ENCODE data around the gene TNF.
"Not testable (repeated sequence)": the region's sequence is repeated elsewhere in the genome, so short reads cannot be mapped to it uniquely, and the experiment has no call there.

Gene TNF

DNA sequence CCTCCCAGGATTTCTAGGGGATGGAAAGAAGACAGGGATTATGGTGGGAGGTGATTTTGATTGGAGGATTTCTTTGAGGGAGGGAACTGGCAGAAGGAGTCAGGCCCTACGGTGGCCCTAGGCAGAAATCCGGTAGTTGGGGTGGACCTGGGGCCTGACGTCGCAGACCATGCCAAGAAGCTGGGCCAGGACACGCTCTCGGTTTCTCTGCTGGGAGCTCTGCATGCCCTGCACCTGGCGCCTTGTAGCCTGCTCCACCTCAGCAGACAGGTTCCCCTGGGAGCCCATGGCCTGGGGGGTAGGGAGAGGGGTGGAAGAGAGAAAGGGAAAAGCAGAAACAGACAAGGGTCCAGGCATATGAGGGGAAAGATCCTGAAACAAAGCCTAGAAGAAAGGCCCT is 30.1 kb upstream of the TNF start:
- no peak for DNase-seq

DNA sequence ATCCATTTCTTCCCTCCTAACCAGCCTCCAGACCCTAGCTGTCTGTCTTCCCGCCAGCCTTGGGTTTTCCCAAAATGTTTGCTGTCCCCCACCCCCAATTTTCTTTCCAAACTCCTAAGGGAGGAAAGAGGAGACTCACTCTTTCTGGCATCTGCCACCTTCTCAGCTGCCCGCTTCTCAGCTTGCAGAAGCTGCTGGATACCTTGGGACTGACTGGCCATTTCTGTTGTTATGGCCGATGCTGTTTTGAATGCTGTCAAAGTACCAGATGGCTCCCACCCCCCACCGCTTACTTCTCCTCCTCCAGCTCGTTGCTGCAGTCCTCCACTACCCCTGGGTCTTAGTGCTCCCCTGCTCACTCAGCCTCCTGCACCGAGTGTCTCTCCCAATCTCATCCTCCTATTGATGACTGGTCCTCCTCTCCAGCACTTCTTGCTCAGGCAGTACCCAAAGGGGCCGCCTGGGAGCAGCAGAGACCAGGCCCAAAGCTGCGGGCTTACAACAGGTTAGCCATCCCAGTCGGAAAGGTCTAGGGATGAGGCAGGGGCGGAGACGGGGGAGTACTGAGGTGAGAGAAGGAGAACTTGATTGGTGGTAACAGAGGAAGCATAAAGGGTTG is 28.9 kb upstream of the TNF start, which contains the start of gene ATP6V1G2:
TSS of gene ATP6V1G2 (minus strand) at position 270 of the 619 bp plus-strand sequence. CDS start at position 221, 49 bp downstream.
- DNase-seq: peak; percentile 95

DNA sequence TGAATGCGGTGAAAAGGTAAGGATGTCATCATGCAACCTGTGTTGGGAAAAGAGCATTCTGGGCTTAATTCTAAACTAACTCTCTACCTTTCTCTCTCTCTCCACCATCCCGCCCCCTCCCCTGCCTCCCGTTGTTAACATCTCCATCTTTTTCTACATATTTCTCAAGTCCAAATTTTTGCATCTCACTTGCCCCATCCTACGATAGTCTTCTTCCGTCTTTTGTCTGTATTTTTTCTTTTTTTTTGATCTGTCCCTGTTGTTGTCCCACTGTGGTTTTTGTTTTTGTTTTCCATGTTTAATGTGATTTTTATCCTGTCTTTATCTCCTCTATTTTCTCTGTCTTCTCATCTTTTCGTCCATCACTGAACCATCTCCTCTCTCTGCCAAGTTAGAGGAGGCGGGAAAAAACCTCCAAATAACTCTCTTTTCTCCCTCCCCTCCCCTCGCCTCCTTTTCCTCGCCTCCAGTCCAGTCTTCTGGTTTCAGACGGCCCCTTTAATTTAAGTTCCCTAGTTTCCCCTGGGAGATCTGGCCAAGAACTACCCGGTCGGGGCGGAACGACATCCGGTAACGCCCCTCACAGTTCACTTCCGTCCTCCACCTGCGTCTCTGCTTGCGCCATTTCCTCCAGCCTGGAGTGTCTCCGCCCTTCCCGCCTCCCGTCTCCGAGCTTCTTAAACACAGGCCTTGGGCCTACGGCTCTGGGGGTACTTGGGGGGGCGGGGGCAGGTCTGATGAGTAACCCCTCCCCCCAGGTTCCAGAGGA is 28.2 kb upstream of the TNF start, which contains the start of gene NFKBIL1:
TSS of gene NFKBIL1 (plus strand) at position 651 of the 769 bp plus-strand sequence. CDS start at position 738, 87 bp downstream.
- DNase-seq: peak; percentile 92

DNA sequence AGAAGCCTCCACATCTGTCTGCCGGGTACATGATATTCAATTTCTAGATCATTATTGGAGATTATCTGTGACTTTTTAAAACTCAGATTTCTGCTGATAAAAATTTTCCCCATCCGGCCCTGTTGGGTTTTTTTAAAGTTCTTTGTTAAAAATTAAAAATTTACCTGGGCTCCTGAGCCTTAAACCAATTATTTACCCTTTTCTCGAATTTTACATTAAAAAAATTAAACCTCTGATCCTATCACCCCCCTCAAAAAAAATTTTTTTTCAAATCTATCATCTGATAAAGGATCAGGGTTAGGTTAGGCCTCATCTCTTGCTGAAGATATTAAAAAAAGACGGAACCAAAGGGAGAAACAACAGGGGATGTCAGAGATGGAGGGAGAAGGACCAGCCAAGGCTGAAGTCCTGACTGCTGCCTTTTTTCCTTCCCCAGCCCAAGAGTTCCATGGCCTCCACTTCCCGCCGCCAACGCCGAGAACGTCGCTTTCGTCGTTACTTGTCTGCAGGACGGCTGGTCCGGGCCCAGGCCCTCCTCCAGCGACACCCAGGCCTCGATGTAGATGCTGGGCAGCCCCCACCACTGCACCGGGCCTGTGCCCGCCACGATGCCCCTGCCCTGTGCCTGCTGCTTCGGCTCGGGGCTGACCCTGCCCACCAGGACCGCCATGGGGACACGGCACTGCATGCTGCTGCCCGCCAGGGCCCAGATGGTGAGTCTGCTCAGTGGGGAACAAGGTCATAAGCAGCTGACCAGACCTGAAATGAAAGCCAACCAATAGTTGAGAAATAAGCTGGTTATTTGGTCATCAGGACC is 27.4 kb upstream of the TNF start:
- no peak for DNase-seq

DNA sequence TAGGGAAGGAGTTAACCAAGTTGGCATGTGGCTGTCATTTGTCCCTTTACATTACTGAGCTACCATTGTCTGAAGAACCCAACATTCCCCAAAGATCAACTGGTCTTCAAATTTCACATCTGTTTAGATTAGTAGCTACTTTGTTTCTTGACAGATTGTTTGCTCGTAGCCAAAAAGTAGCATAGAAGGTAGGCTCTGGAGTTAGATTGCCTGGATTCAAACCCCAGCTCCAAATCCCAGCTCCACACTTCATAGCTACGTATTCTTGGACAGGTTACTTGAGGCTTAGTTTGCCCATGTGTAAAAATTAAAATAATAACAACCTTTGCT is 26.9 kb upstream of the TNF start:
- DNase-seq: no peak

DNA sequence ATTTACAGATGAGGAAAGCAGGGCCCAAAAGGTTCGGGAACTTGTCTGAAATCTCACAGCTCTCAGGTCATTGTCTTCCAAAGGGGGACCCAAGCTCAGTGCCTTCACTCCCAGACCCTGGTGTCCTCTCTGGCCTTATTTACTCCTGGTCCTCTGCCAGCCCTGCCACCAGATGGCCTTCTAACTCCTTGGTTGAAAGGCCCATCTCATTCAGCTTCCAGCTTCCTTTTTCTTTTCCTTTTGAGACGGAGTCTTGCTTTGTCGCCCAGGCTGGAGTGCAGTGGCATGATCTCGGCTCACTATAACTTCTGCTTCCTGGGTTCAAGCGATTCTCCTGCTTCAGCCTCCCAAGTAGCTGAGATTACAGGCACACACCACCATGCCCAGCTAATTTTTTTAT is 24.0 kb upstream of the TNF start:
- not testable (repeated sequence) for DNase-seq

DNA sequence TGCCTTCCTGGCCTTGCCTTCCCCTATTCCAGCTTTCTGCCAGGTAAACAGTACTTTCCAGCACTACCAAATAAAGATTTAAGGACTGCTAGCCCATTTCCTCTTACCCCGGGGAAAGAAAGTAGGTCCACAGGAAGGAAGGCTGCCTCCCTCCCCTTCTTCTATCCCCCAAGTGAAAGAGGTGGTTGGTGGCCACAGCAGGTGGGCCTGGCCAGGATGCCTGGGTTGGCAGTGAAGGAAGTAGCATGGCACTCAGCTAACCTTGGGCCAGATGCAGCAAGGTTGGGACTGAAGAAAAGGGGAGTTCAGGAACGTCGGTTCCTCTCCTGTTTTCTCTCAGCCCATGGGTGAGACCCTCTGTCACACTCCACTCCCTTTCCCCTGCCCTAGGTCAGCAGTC is 19.1 kb upstream of the TNF start:
- DNase-seq: no peak

DNA sequence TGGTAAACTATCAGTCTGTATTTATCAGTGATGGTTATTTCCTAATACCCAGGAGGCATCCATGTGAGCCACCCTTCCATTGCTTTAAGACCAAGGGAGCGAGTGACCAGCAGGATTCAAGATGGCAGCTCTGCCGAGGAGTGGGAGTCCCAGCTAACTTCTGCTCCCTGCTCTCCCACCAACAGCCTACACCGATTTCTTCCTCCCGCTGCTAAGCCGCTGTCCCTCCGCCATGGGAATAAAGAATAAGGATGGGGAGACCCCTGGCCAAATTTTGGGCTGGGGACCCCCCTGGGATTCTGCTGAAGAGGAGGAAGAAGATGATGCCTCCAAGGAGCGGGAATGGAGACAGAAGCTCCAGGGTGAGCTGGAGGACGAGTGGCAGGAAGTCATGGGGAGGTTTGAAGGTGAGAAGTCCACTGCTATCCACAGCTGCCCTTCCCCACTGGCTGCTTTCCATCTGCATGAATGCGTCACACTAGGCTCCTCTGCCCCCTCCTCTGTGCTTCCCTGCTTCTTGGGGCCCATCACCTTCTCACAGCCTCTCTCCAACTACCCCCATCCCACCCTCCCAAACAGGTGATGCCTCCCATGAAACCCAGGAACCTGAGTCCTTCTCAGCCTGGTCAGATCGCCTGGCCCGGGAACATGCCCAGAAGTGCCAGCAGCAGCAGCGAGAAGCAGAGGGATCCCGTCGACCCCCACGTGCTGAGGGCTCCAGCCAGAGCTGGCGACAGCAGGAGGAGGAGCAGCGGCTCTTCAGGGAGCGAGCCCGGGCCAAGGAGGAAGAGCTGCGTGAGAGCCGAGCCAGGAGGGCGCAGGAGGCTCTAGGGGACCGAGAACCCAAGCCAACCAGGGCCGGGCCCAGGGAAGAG is 17.7 kb upstream of the TNF start:
- DNase-seq: no peak

DNA sequence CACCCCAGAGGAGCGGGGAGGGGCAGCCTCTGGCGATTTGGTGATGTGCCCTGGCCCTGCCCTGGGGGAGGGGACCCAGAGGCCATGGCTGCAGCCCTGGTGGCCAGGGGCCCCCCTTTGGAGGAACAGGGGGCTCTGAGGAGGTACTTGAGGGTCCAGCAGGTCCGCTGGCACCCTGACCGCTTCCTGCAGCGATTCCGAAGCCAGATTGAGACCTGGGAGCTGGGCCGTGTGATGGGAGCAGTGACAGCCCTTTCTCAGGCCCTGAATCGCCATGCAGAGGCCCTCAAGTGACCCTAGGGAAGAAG is 17.1 kb upstream of the TNF start:
- DNase-seq: no peak

DNA sequence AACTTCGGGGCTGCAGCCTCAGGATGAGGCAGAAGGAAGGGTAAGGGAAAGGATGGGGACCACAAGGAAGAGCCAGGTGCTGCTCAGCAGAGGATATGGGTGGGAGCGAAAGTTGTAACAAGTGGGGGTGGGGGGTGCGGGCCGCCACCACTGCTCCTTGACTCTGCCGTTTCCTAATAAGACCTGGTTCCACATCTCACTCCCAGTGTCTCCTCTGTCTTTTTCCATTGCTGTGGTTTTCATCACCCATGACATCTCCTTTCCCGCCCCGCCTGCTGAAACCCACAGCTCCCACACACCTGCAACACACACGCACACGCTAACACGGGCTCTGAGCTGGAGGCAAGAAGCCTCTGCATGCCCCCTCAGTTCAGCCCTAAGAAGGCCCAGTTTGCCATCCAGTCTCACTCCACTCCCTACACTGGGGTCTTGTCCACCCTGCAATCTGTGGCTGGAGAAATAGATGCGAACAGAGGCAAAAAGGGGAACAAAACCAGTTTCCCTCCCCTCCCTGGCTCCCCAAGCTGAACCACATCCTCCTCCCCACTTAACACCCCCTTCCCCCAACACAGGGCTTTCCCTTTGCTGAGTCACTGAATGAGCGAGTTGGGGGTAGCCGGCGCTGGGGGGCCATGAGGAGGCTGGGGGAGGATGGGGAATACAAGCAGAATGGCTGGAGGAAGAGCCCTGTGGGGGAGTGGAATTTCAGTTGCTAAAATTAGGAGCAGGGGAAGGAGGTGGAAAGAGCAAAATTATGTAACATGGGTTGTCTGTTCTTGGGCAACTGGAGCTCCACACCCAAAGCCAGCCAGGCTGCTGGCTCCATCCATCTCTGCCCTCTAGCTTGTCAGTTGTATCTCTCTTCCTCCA is 16.5 kb upstream of the TNF start:
- DNase-seq: no peak

DNA sequence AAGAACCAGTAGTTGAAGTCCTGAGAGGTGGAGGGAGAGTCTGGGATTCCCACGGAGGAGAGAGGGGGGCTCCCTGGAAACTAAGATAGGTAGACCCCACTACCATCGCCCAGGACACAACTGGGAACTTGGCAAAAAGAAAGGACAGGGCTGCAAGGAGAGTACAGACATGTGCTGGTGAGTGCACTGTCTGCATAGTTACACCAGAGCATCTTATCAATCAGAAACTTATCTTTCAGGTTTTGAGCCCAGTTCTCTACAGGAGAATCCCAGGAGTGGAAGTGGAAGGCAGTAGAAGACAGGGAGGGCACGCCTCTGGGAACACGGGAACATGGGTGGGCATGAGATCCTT is 15.8 kb upstream of the TNF start:
- no peak for DNase-seq

DNA sequence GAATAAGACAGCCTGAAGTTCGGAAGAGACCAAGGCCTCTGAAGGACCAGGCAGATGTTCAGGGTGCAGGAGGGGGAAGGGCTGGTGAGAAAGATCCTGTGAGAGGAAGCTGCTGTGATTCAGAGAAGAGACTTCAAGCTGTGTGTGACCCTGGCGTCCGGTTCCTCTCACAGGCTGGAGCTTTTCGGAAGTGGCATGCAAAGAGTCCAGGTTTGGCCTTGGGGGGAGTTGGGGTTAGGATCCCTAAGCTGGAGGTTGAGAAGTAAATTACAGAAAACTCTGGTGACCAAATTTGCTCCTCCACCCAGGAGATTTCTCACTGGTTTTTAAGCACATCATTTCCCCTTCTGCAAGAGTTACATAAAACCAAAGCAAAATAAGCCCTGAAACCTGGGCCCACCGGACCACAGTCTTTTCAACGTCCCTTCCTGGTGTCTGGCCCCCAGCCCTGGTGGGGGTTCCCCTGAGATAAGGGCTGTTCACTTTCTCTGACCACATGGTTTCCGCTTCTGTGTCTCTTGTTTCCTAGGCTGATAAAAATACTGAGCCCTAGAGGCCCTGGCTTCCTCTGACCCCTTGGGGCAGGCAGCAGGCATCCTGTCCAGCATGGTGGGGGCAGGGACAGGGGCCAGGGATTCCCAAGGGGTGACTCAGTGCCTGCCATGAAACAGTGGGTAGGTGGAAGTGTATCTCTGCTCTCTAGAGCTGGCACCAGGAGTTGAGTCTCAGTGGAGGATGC is 15.2 kb upstream of the TNF start:
- DNase-seq: no peak

DNA sequence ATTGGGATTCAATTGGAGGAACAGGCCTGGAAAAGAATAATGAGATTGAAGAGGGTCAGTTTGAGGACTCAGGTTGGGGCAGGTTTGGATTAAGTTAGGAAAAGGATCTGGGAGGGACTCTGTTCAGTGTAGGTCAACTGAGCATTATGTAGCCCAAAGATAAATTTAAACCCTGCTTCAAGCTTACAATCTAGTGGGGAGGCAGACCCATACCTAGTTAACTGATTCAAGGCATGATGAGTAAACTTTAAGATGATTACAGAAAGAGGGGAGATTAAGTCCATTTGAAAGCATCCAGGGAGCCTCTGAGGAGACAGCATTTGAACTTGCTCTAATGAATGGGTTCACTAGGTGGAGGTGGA is 14.7 kb upstream of the TNF start:
- DNase-seq: no peak

DNA sequence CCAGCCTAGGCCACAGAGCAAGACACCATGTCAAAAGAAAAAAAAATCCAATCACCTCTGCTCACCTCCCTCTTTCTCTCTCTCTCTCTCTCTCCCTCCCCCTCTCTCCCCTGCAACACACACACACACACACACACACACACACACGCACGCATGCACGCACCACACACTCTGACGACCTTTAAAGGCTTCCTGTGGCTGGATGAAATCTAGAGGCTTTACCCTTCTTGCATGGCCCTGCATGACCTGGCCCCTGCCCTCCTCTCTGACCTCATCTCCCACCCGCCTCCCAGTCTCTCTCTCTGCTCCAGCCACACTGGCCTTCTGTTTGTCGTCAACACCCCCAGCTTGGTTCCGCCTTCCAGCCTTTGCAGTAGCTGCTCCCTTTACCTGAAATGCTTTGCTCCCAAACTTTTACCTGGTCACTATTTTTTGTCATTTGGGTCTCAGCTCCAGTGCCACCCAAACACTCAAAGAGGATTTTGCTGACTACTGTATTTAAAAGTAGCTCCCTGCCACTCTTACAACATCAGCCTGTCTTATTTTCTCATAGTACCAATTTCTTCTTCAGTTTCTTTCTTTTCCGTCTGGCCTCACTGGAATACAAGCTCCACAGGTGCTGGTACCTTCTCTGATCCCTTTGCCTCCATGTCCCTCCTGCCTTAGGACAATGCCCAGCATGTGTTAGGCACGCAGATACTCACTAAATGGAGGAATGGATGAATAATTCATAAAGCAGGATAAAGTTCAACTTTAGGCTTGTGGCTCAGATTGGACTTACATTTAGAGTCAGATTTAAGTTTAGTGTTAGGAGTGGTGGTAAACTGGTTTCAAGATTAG is 7.6 kb upstream of the TNF start:
- DNase-seq: no peak

DNA sequence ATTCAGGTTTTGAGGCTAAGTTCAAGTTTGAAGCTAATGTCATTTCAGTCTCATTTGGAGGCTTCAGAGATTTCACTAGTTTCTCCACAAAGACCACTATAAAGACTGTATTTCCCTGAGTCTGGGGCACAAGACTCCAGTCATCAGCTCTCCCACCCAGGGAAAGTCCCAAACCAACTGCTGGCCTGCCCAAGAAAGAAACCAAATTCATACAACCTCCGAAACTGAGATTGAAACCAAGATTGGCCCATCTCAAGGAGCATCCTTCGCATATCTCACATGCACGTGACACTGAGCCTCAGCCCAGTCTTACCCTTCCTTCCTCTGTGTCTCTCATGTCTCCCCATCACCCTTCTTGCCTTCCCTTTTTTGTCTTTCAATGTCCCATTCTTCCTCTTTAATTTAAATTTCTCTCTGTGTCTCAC is 6.8 kb upstream of the TNF start:
- no peak for DNase-seq

DNA sequence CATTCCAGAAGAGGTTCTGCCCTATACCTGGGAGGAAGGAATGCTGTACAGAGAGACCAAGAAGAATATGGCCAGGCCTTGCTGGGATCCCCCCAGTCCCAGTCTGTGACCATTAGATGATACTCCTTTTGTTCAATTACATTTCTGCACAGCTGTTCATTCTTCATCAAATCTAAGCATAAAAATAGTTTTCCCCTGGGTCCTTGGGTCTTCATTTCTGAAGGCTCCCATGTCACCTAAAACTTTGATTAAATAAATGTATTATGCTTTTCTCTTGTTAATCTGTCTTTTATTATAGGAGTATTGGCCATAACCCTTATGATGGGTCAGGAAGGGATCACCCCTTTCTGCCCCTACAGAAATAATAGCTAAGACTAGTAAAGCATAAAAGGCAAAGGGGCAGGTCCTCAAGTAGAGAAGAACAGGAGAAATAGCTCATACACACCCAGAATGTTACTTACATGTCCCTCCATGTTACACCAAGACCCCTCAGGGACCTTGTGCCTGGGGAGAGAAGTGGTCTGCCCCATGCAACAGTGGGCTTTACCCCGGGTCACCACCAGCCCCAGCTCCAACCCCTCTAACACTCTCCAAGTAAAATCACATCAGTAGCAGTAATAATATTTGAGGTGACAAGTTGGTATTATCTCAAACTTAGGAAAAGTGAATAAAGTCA is 5.4 kb upstream of the TNF start:
- no peak for DNase-seq

DNA sequence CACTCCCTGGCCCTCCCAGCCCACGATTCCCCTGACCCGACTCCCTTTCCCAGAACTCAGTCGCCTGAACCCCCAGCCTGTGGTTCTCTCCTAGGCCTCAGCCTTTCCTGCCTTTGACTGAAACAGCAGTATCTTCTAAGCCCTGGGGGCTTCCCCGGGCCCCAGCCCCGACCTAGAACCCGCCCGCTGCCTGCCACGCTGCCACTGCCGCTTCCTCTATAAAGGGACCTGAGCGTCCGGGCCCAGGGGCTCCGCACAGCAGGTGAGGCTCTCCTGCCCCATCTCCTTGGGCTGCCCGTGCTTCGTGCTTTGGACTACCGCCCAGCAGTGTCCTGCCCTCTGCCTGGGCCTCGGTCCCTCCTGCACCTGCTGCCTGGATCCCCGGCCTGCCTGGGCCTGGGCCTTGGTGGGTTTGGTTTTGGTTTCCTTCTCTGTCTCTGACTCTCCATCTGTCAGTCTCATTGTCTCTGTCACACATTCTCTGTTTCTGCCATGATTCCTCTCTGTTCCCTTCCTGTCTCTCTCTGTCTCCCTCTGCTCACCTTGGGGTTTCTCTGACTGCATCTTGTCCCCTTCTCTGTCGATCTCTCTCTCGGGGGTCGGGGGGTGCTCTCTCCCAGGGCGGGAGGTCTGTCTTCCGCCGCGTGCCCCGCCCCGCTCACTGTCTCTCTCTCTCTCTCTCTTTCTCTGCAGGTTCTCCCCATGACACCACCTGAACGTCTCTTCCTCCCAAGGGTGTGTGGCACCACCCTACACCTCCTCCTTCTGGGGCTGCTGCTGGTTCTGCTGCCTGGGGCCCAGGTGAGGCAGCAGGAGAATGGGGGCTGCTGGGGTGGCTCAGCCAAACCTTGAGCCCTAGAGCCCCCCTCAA is 3.1 kb upstream of the TNF start, which contains the start of gene LTA:
TSS of gene LTA (plus strand) at position 249 of the 871 bp plus-strand sequence. CDS start at position 703, 454 bp downstream.
- DNase-seq: no peak

DNA sequence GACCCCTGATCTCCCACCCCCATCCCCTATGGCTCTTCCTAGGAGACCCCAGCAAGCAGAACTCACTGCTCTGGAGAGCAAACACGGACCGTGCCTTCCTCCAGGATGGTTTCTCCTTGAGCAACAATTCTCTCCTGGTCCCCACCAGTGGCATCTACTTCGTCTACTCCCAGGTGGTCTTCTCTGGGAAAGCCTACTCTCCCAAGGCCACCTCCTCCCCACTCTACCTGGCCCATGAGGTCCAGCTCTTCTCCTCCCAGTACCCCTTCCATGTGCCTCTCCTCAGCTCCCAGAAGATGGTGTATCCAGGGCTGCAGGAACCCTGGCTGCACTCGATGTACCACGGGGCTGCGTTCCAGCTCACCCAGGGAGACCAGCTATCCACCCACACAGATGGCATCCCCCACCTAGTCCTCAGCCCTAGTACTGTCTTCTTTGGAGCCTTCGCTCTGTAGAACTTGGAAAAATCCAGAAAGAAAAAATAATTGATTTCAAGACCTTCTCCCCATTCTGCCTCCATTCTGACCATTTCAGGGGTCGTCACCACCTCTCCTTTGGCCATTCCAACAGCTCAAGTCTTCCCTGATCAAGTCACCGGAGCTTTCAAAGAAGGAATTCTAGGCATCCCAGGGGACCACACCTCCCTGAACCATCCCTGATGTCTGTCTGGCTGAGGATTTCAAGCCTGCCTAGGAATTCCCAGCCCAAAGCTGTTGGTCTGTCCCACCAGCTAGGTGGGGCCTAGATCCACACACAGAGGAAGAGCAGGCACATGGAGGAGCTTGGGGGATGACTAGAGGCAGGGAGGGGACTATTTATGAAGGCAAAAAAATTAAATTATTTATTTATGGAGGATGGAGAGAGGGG is 1.9 kb upstream of the TNF start:
- DNase-seq: no peak

Data from DMS153 (cell line).